Stimulated activated CD4-positive, alpha-beta T cell treated with anti-CD3 and anti-CD28 coated beads, Interleukin-2, amount 100 ng/mL, for 48 hours (primary cell): ENCODE results near the gene LRRC4C.

ENCODE experiments used
- DNase-seq, 2 donors: peaks; one replicate each; pipeline ENCODE4 v3.0.0-alpha.2; 2020

LRRC4C gene

DNA sequence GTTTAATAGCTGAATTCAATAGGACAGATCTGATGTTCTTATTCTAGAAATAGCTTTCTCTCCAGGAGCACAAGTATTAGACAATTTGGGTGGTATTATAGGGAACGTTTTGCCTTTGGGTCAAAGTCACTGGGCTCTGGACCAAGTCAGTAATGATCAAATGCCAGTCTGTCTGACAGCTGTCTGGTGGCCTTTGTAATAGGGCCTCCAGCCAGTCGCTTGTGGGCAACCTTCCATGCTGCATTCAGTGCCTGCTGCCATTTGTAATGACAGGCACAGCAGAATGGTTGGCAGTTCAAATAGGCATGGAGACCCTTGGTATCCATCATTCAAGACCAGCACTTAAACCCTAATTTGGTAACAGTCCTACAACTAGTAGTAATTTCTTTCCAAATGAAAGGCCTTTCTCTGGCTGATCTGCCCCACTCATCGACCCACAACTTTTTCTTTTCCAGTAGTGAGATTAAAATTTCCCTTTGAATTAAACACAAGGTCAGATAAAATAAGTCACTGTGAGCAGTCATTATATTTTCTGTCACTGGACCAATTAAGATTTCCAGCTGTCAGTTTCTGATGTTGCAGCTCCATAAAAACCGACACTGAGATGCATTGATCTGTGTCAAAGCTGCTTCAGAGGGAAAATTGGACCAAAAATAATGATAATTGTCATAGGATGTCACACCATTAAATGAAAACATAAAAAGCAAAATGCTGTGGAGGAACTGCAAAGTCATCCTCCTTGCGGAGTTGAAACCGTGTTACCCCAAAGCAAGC is 1038.1 kb downstream of the LRRC4C start:
- DNase-seq = no peak

DNA sequence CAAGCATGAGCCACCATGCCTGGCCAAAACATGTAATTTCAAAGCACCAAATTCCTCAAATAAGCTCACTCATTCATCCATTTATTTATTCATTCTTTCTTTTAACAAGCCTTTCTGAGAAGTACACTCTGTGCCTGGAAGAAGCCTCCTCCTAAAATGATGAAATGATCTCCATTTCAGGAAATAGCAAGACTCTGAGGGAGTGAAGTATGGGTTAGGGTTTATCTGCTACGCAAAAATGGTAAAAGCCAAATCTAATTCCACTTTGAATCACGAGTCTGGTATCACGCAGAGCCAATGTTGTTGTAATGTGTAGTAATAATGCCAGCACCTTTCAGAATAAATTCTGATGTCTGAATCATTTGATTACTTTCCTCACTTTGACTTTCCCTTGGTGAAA is 1041.8 kb downstream of the LRRC4C start:
- DNase-seq = no peak

DNA sequence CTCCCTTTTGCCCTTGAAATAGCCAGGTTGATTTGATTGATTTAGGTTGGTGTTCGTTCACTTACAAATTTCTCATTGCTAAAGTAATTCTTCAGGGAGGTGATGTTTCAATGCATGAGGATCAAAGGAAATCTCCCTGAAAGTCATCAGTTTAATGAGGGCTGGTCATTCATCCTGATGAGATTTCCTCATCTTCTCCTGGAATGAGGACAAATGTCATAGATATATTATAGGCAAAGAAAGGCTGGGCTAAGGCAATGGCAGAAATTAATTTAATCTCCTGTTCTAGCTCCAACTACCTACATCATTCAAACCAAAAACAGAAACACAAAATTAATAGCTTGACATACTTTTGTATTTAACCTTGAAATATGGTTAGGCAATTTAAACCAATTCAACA is 1052.1 kb downstream of the LRRC4C start:
- no peak for DNase-seq

DNA sequence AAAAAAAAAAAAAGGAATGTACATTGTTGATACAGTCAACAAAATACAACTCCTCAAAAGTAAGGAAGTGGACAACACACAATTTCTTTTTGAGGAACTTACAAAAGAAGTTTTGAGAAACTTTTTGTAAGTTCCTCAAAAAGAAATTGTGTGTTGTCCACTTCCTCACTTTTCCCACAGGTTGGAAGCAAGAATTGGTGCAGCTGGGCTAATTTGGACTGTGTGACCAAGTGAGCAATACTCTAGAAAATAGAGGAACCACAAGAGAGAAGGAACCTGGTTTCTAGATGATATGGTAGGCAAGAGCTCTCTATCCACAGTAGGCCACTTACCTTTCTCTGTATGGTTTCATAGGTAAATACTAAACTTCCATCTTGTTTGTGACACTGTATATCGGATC is 1053.8 kb downstream of the LRRC4C start:
- DNase-seq = no peak

DNA sequence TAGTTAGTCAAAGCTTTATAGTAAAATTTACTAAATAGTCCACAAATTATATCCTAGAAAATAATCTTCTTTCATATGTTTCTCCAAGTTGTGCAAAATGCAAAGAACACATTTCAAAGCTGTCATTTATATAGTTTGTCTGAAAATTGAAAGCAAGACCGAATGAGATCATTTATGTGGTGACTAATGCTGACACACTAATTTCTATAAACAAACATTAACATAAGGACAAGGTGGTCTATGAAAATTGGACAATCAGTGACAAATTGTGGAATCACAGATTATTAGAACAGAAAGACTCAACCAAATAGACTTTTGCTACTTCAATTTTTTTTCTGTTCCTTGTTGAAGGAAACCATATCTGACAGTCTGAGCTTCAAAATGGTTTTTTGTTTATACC is 1056.1 kb downstream of the LRRC4C start:
- DNase-seq = no peak

DNA sequence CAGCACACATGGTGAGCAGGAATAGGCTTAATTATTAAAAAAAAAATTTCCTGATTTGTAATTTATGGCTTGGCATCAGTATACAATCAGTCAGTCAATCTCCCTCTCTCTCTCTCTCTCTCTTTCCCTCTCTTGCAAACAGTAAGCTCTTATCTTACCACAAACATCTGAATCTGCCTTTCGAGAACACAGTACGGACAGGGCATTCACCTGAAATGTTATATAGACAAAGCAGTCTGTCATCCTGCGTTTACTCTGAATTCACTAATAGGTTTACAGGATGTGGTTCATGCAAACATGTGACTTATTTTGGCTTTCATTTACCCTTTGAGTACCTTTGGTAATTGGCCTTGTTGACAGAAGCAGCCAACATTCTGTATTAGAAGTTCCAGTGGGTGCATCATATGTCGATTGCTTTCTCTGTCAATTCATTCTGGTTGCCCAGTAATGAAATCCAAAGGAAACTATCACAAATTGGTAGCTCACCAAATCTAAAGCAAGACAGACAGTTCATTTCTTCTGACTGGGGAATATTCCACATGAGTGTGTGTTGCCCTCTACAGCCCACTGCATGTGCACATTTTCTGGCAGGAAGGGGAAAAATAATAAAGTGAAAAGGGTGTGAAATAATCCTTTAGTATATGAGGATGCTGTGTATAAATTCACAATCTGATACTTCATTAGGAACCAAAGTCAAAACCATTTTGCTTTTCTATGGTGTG is 1058.2 kb downstream of the LRRC4C start:
- no peak for DNase-seq

DNA sequence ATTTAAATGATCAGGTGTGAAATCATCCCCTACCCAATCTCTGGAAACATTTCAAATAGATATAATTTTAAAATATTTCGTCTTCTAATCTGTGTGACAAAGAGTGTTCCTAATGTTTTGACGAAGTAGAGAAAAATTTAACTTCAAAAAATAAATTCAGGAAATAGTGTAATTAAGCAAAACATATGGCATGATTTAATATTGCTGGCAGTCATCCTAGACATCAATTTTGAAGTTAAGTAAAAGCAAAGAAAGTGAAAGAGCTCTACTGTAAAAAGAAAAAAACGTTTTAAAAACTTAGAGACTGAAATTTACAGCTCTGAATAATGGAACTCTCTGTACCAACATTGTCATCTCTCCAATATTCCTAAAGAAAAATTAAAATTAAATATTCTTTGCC is 1062.3 kb downstream of the LRRC4C start:
- DNase-seq = no peak

DNA sequence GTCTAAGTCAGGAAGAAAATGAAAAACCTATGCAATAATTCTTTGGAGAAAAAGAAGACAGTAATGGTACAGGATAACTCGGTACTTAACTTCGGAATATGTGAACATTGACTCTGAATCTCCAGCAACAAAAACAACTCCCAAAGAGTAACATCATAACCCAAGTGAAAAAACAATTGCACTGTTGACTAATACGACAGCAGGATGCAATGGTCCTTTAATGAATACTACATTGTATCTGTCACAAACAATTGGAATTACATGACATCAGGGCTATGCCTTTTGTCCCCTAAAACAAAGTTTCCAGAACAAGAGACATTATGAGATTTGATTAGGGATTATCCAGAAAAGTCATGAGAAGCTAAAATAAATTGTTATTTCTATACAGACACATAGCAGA is 1065.9 kb downstream of the LRRC4C start:
- DNase-seq = no peak

DNA sequence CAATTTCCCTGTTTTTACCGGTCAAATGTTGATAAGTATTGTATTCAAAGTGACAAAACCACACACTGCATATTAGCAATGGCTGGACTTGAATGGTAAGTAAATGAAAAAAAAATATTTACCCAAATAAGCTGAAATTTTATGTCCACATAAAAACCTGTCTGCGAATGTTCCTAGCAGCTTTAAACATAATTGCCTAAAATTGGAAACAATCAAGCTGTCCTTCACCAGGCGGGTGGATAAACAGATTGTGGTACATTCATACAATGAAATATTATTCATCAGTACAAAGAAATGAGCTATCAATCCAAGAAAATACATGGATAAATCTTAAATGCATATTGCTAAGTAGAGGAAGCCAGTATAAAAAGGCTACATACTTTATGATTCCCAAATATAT is 1067.8 kb downstream of the LRRC4C start:
- DNase-seq = no peak

DNA sequence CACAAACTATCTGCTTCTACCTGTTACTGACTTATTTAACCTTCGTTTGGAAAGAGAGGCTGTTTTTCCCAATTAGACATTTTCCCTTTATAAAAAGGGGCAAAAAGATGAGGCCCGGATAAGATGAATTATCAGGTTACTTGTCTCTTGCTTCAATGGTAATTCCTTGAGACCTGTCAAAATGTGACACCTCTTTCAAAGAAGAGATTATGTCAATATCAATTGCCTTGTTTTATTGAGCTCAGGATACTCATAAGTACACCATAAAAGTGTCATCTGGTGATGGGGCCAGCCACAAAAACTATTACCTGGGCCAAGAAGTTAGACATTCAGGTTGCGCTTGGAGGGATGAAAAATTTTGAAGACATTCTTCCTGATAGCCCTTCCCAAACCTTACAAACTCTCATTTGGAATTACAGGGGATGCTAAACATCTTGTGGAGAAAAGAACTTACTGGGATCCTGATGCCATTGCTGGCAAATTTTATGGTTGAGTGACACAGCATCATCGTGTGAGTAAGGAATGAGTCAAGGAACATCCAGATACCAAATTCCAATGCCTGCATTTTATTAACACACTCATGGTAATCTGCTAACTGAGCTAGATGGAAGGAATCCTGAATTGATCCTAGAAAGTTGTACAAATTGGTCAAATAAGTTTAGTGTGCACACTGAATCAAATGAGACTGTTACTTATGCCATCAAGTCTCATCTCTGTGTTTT is 1071.2 kb downstream of the LRRC4C start:
- DNase-seq = no peak

DNA sequence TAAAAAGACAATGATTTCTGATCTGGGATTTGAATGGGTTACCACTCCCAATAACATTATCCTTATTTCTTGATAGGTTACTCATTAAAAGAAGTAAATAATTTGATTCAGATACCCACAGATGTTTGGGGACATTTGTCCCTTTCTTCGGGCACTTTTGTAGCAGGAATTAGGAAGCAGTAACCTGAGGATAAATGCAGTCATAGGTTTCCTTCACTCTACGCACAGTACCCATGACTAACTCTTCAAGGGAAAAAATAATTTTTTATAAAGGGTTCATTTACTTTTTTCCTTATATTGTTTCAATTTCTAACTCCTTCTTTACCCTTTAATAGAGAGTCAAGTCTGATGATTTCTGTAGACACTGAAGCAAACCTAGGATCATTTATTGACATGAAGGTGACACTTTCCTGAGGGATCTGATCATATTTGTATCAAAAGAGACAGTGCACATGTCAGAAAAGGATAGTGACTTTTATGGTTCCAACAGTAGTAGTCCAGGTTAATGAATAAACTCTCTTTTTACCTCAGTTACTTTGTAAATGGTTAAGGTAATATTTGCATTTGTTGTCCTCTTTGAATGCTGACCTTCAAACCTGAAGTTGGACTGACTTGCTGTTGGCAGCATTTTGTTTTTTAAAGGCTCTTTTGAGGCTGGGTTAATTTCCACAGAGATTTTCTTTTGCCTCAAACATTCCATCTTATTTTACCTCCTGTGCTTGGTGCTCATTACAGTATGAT is 1072.0 kb downstream of the LRRC4C start:
- DNase-seq = no peak

DNA sequence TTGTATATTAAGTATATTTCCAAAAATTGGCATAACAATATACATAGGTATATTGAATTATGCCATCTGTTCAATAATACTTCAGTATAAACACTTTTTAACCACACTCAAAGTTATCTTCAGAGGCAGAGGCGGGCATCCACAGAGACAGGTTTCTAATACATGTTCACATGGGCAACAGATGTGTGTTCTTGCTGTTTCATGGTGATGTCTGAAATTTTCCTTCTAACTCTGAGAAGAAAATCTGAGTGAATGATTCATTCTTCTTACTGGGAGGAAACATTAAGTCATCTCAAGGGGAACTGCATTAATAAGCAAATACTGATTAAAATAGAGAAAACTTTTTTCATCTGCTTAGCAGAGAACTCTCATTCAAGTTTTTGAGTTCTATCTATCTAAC is 1074.5 kb downstream of the LRRC4C start:
- no peak for DNase-seq

DNA sequence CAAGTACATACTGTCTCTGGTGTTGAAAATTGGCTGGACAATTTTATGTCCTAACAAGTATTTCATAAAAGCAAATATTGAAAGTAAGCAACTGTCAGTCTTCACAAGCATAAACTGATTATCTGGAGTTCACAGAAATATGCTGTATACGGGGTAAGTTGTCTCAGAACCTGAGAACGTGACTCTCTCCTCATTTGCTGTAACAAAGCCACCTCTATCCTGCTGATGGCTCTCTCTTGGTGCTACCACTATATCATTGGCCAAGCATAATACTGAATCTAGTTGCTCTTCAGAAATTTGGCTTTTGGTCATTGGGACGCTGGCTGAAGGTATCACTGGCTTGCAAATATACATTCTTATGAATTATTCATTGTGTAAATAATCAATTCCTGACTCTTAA is 1078.0 kb downstream of the LRRC4C start:
- no peak for DNase-seq

DNA sequence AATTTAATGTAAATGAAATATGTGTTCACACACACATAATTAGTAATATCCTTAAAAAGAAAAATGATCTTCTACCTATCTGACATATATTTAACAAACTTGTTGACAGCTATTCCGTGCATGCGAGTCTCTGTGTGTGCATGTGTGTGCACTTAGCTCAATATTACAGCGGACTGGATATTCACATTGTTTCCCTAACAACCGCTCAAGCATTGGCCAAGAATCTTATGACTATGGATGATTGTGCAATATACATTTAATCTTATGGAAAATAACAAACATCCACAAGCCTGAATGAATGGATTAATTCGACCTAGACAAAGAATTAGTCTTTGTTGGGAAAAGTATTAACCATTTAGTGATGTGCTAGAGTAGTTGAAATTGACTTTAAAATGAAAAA is 1078.6 kb downstream of the LRRC4C start:
- DNase-seq = no peak

DNA sequence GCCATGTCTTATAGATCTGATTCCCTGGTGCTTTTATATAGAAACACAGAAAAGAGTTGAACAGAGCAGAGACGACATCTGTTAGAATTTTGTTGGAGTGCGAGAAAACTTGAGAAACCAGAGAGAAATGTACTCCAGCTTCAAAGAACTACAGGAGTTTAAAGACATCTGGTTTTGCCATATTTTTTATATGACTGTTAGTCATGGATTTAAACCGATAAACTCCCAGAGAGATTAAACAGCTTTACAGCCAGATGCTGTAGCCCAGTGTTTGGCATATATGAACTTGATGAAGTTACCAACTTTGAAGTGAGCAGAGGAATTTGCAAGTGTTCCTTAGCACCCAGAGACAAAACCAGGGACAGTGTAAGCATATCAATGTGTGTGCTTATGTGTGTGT is 1083.1 kb downstream of the LRRC4C start:
- no peak for DNase-seq

DNA sequence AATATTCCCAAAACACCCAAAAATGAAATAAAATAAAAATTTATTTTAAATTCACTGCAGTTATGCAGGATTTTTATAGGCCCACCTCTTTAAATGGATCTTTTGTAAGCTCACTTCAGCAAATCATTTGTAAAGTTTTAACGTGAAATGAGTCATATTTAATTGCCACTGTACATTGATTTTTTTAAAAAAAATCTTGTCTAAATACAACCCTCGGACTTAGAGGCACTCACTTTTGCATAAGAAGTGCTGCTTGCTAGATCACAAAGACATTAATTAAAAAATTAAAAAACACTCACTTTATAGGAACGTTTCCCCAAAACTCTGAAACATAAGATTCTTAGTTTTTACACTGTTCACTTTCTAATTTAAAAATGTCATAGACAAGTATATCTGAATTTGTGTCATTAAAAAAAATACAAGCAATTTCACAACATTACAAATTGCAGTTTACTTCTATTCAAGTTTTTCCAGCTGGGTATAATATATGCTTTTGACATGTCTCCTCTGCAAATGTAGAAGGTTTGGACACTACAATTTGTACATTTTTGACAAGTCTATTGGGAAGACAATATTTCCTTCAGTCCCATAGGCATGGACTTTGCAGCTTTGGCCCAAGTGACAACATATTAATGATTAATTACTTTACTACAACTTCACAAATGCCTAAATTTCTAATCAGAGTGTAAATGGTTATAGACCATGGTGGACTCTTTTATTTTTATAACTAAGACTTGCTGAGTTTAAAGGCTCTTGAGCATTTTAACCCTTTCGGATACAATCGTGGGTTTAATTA is 1088.4 kb downstream of the LRRC4C start:
- DNase-seq = no peak

DNA sequence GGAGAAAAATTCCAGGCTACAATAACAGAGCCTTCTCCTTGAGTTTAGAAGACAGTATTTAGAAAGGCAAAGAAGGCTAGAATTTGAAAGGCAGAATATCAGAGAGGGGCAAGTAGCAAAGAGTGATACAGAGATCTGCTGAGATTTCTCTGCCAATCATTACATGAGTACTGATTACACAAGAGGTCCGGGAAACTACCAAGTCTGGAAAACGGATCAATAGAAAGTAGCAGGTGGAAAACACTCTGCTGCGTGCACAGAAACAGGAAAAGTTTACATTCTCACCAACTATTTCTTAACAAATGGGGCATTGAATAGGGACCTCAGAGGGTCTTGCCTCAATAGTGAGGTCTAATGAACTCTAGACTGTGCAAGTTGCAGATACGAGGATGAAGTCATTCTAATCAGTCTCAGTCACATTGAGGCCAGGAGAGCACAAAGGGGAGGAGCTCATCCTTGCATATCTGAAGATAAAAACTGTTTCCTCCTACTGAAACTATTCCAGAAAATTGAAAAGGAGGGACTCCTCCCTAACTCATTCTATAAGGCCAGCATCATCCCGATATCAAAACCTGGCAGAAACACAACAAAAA is 1099.2 kb downstream of the LRRC4C start:
- no peak for DNase-seq

DNA sequence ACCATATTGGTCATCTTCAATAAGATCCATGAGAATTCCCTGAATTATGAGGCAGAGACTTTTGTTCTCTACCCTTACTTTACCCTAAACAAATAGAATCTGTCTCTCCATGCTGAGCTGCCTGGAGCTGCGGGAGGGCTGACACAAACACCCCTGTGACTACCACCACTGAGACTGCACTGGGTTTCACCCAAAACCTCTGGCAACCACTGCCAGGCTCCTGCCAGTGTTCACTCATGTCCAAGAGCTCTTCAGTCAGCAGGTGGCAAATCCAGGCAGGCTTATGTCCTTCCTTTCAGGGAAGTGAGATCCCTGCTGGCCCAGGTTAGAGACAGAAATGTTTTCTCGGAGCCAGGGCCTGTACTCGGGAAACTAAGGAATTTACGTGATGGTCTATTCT is 1105.3 kb downstream of the LRRC4C start:
- DNase-seq = no peak

DNA sequence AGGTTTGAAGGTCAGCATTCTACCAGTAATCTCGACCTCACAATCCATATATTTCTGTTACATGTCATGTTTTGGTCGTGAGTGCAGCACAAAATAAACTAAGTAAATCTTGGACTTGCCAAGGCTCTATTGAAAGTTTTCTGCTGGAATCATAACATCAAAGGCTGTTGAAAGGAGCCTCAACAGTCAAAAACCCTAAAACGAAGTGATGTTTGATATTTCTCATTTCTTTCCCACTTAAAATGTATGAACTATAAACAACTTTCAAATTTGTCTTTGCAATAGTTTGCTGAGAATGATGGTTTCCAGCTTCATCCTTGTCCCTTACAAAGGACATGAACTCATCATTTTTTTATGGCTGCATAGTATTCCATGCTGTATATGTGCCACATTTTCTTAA is 1118.5 kb downstream of the LRRC4C start:
- no peak for DNase-seq

DNA sequence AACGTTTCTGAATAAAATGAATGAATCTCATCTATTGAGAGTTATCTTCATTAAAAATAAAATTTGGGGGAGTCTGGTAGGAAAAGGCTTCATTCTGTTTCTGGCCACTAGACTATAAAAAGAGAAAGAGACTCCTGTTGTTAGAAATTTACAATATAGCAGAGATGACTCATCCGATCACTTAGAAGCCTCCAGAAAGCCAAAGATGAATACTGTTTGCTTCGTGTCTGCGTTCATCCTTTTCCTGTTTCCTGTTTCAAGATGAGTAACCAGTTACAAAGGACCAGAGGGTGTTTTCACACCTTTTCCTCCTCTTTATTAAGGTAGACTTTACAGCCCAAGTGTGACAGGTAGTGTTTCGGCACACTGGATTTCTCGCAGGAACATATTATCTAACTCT is 1120.7 kb downstream of the LRRC4C start:
- DNase-seq = no peak

DNA sequence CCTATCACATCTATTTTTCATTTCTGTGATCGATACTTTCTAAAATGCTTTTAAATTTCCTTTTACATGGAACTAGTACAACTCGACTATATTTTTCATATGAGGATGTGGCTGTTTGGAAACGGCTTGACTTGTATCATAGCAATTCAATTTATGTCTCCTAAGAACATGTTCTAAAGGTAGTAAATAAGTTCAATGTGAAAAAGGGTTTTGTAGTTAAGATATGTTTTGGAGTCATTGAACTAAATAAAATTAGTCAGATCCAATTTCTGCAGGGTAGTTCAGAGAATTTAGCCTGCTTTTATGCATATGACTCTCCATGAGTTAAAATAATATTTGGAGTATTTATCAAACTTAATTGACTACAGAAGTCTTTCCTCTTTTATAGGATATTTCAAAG is 1121.4 kb downstream of the LRRC4C start:
- DNase-seq = no peak

DNA sequence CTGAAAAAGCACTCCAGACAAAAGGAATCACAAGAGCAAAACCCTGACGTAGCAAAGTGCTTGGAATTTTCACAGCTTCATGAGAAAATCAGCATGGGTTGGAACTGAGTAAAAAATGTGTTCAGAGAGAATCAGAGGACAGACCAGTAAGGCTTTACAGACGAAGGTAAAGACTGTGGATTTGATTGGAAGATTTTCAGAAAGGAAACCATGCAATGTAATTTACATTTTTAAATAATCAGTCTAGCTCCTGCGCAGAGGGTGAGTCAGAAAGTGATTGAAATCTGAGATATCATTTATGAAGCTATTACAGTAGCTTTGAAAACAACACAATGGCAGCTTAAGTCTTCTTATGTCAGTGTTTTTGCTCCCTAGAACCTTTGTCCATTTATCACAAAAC is 1122.3 kb downstream of the LRRC4C start:
- no peak for DNase-seq
